OCI-M1 (cell line): ENCODE results near the gene SLC31A2.
"Not testable (repeated sequence)": the region's sequence is repeated elsewhere in the genome, so short reads cannot be mapped to it uniquely, and the experiment has no call there.

Source experiments
- DNase-seq: peaks from one replicate; lab custom pipeline; 2025; lab: John Stamatoyannopoulos, UW

The SLC31A2 gene

GRCh38 chr9:113150670-113151611, at the start of gene SLC31A2:
TSS of gene SLC31A2 (plus strand) at chr9:113151007. CDS start at chr9:113151075, 68 bp downstream.
- DNase-seq = peak; percentile 91

- not testable (repeated sequence) for DNase-seq
Measured at GRCh38 chr9:113105345-113105744, 45.5 kb upstream of the SLC31A2 start.

- peak; percentile 9 for DNase-seq
Measured at GRCh38 chr9:113111065-113111951, 39.5 kb upstream of the SLC31A2 start.

GRCh38 chr9:113112706-113113510, 37.9 kb upstream of the SLC31A2 start:
- peak; percentile 15 for DNase-seq

- DNase-seq = not testable (repeated sequence)
Measured at GRCh38 chr9:113118829-113119228, 32.0 kb upstream of the SLC31A2 start.

GRCh38 chr9:113125386-113126035, 25.3 kb upstream of the SLC31A2 start:
- DNase-seq = peak; percentile 3

- DNase-seq = no peak
Measured at GRCh38 chr9:113129466-113129865, 21.3 kb upstream of the SLC31A2 start.

- DNase-seq = no peak
Measured at GRCh38 chr9:113129884-113130283, 20.9 kb upstream of the SLC31A2 start.

GRCh38 chr9:113131689-113132151, 19.1 kb upstream of the SLC31A2 start:
- DNase-seq = peak; percentile 51

- no peak for DNase-seq
Measured at GRCh38 chr9:113137196-113138168, 13.3 kb upstream of the SLC31A2 start.

GRCh38 chr9:113138760-113139159, 12.0 kb upstream of the SLC31A2 start:
- DNase-seq = no peak

GRCh38 chr9:113139225-113139829, 11.5 kb upstream of the SLC31A2 start:
- no peak for DNase-seq

GRCh38 chr9:113139953-113140352, 10.9 kb upstream of the SLC31A2 start:
- DNase-seq = no peak

- DNase-seq = not testable (repeated sequence)
Measured at GRCh38 chr9:113140896-113141295, 9.9 kb upstream of the SLC31A2 start.

GRCh38 chr9:113143432-113144227, 7.2 kb upstream of the SLC31A2 start:
- DNase-seq = no peak

- DNase-seq = no peak
Measured at GRCh38 chr9:113148372-113148705, 2.5 kb upstream of the SLC31A2 start.

GRCh38 chr9:113148781-113149510, 1.9 kb upstream of the SLC31A2 start:
- DNase-seq = peak; percentile 52

GRCh38 chr9:113149561-113149960, 1.2 kb upstream of the SLC31A2 start:
- not testable (repeated sequence) for DNase-seq
